NCI-H2196 treated with DMSO at 0.1 percent for 48 hours (cell line): ENCODE data around the gene NSG1.
"Not testable (repeated sequence)": the region's sequence is repeated elsewhere in the genome, so short reads cannot be mapped to it uniquely, and the experiment has no call there.

Experiments used
- DNase-seq: peaks from one replicate; lab custom pipeline; 2025; ENCODE audit not compliant: unreplicated experiment; lab: John Stamatoyannopoulos, UW

NSG1 gene

GRCh38 chr4:4415806-4416805 lies 29.2 kb downstream of the NSG1 start:
- no peak for DNase-seq

GRCh38 chr4:4416981-4417380 lies 30.1 kb downstream of the NSG1 start:
- DNase-seq, result no peak

GRCh38 chr4:4417886-4418285 lies 31.0 kb downstream of the NSG1 start:
- no peak for DNase-seq

DNA sequence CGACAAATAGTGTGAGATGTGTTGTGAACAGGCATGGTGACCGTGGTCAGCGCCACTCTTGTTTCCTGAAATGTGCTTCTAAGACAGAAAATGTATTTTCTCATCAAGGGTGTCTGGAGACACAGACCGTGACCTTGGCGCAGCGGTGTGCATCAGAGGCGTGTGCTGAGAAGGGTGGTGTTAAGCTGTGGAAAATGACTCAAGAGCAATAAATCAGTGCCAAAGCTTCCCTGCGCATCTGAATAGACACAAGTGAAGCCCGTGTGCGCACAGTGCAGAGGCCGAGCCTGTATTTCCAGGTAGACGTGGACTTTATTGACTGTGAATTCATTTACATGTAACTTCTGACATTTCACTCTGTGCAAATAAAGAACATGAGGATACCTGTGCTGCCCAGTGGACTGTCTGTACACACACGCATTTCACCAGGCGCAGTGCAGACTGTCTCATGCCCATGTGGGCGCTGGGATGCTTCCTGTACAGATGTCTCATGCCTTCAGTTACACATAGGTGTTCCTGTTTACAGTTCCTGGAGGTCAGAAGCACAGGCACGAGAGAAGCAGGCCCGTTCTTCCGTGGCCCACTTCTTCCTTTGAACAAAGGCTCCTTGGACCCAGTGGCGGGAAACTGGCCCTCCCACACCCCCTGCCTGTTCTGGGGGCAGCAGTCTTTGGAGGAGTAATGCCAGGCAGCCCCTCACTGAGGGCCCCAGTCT lies 31.9 kb downstream of the NSG1 start:
- DNase-seq, result no peak

DNA sequence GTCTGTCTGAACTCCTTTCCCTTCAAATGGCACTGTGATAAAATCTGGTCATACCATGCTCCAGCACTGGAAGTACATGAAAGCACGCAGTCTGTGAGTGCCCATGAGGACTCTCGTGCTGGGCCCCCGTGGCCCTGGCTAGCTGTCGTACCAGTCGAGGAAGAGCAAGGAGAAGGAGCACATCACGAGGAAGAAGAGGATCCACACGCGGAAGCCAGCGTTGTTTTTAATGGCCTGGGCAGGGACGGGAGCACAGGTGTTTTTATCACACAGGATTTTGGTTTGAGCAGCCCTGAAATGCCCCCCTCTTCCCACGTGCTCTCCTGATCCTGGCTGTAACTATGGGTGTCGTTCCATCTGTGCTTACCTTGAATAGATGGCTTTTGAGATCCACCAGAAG lies 33.0 kb downstream of the NSG1 start:
- no peak for DNase-seq

GRCh38 chr4:4420421-4420820 lies 33.5 kb downstream of the NSG1 start:
- DNase-seq, result no peak

DNA sequence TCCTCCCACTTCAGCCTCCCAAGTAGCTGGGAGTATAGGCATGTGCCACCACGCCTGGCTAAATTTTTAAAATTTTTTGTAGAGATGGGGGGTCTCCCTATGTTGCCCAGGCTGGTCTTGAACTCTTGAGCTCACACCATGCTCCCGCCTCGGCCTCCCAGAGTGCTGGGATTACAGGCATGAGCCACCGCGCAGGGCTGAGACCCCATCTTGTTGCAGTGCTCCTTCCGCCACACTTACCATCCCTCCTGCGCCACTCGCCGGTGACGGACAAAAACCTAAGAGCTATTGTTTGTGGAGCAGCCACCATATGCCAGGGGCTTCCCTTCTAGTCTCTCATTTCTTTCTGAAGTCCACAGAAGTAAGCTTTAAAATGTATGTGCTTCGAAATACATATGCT lies 34.5 kb downstream of the NSG1 start:
- DNase-seq, result no peak

- not testable (repeated sequence) for DNase-seq
These were observed 35.2 kb downstream of the NSG1 start for GRCh38 chr4:4422117-4422516.

- DNase-seq, result no peak
These were observed 36.1 kb downstream of the NSG1 start for GRCh38 chr4:4422856-4423499.

DNA sequence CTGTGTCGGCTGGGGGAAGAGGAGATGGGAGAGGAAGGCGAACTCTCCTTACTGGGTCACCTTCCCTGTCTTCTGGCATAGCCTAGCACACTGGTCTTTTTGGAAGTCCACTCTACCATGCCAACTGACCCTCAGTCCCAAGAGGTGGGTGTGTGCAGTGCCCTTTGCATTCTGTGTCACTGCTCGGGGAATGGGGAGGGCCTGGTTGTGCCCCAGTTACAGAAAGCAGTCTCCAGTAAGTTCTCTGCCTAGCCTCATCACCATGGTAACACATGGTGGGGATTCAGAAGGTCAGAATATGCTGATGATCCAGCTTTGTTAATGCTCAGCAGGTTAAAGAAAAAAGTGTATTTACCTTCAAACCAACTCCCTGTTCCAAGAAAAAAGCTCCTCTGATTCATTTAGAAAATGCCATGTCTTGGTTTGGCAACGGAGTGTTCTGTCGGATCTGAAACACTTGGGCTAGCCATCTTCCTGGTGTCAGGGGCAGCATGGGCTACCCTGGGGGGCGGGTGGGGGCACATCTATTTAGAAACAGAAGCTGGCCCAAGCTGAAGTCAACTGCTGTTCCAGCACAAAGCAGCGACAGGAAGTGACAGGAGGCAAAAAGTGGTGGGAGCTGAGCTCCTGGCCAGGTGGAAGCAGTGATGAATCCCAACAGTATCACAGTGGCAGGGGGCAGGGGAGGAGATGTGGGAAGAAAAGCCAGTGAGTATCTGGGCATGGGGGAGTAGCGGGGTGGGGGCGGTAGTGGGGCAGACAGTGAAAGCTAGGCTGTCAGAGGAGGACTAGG lies 37.0 kb downstream of the NSG1 start:
- DNase-seq, result no peak

GRCh38 chr4:4424499-4425115 lies 37.7 kb downstream of the NSG1 start:
- DNase-seq, result no peak

DNA sequence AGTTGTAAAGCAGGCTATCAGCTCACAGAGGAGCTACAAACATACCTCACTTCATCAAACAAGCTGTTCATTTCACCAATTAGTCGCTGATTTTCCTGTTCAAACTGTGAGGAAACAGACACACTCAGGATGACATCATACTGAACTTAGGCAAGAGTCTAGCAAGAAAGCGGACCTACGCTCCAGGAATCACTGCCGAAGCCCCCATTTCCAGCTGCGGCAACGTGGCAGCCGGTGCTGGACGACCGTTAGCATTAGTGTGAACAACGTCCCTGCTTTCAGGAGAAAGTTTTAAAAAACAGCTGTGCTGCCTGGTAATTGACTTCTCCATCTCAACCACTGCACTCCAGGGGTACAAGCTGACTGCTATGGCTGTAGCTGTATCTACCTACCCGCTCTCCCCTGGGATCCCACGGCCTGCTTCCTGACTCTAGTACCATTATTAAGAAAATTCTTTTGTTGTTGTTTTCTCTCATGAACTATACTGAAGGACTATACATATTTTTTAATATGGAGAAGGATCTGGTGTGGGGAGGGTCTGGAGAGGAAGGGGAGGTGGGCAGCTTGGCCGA lies 38.3 kb downstream of the NSG1 start:
- DNase-seq, result no peak

- no peak for DNase-seq
These were observed 38.8 kb downstream of the NSG1 start for GRCh38 chr4:4425696-4426095.

DNA sequence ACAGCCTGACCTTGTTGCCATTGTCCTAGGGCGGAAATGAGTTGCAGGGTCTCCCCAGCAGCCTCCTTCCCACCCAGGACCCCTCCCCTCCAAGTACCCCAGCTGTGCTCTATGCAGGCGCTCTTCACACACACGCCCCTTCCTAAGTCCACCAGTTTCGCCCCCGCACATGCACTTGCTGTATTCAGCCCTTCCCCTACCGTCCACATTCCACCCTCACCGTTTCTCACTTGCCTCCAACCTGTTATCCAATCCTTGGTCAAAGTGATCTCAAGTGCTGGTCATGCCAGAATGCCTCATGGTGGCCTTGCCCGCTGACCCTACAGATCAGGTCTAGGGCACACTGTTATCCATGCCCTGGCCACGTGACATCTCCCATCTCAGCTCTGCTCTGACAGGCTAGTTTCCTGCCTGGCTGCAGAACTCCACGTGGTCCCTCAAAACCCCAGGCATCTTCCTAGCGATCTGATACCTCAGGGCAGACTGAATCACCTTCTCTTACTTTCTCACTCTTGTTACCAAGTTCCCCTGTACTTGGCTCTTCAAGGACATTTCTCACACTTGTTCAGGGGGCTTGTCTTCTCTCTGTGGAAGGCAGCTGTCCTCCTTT lies 39.7 kb downstream of the NSG1 start:
- no peak for DNase-seq

DNA sequence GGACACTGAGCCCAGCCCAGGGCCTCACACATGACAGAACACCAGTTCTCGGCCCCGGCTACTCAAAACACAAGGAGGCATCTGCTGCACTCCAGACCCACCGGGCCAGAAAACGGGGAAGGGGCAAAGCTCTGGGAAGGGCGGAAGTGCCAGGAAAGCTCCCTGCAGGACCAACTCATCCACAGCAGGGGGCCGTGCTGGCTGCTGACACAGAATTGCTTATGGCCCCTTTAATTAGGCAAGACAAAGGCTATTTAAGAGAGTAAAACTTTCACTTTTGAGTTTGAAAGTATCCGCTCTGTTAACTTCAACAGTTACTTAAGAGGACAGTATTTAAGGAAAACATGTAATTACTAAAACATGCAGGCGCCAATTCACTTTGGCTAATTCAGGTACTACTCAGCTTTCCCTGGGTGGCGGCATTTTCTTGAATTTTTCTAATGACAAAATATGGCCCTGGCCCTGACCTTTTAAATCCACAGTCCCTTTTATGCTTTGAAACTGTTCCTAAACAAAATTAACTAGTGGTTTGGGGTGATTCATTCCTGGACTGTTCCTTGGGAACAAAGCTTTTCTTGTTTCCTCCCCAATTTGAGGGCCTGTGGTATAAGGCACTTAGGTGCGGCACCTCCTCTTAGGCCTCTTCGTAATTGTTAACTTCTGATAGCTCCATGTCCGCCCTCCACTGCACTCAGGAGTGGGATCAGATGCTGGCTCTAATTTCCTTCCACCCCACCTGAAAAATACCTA lies 40.4 kb downstream of the NSG1 start:
- no peak for DNase-seq

DNA sequence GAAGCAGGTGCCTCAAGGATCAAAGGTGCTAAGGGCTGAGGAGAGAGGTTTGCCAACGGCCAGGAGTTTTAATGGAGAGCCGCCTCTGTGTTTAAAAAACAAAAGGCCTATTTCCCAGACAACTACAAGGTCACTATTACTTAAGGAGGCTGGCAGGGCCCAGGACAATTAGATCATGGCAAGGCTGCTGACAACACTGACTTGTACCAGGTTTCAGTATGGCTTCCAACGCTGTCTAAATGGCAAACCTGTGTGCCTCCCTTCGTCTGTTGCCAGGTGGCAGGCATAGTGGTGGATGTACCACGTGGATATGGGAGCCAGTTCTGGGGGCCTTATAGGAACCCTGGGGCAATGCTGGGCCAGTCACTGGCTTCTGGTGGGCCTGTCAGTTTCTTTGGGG lies 41.0 kb downstream of the NSG1 start:
- DNase-seq, result no peak

- no peak for DNase-seq
These were observed 42.3 kb downstream of the NSG1 start for GRCh38 chr4:4428966-4429875.
